WERI-Rb-1 (cell line): ENCODE results near the gene PNN.
"Not testable (repeated sequence)": the region's sequence is repeated elsewhere in the genome, so short reads cannot be mapped to it uniquely, and the experiment has no call there.

Experiments used
- DNase-seq: peaks from one replicate; pipeline ENCODE4 v3.0.0-alpha.2; 2020
- H3K27ac ChIP-seq: fragments of 250-450 bp; sonication (Bioruptor Pico); 2 replicates; pipeline ENCODE4 v1.5.1; 2020; ENCODE audit warnings: mild to moderate bottlenecking, moderate library complexity
- H3K27me3 ChIP-seq: fragments of 250-450 bp; sonication (Bioruptor Pico); 2 replicates; pipeline ENCODE4 v1.5.1; 2021; ENCODE audit warnings: mild to moderate bottlenecking, low read depth, moderate library complexity; ENCODE audit not compliant: insufficient read depth, severe bottlenecking
- H3K36me3 ChIP-seq: fragments of 250-450 bp; sonication (Bioruptor Pico); 2 replicates; pipeline ENCODE4 v1.5.1; 2020; ENCODE audit warnings: mild to moderate bottlenecking, moderate library complexity
- H3K4me3 ChIP-seq: 2 replicates; pipeline ENCODE4 v1.5.1; 2011; ENCODE audit warnings: low read depth, mild to moderate bottlenecking, control low read depth, low read length
- H3K9me3 ChIP-seq: fragments of 250-450 bp; sonication (Bioruptor Pico); 2 replicates; pipeline ENCODE4 v1.5.1; 2021; ENCODE audit warnings: mild to moderate bottlenecking, moderate library complexity; ENCODE audit not compliant: severe bottlenecking
- TF ChIP-seq, protein P1 (sequence below): IDR thresholded peaks from 2 replicates; pipeline ENCODE4 v1.5.1; 2011; ENCODE audit warnings: low read depth, mild to moderate bottlenecking, control low read depth, inconsistent platforms, low read length

The PNN gene

DNA sequence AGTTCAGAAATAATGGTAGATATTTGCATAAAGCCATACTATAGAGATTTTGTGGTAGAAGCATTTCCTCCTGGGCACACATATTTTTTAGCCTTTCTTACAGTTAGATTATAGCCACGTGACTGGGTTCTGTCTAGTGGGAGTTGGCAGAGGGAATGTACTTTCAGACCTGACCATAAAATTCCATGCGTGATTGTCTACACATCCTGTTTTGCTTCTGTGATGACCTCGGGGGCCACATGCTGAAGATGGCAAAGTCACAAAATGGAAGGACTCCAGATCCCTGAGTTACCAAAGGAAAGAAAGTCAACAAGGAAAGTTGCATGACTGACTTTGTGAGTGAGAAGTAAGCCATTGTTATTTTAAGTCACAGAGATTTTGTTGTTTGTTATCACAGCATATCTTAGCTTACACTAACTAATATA, 44.0 kb downstream of the PNN start:
- Histone ChIP-seq H3K27me3 (no peaks in the 10 kb centered on the region), H3K36me3 (no peaks in the 10 kb centered on the region), H3K9me3 (no peaks in the 10 kb centered on the region), H3K27ac (no peak overlapping the region), H3K4me3 (no peak overlapping the region)
- no peak for DNase-seq
- TF ChIP-seq, protein P1, sequence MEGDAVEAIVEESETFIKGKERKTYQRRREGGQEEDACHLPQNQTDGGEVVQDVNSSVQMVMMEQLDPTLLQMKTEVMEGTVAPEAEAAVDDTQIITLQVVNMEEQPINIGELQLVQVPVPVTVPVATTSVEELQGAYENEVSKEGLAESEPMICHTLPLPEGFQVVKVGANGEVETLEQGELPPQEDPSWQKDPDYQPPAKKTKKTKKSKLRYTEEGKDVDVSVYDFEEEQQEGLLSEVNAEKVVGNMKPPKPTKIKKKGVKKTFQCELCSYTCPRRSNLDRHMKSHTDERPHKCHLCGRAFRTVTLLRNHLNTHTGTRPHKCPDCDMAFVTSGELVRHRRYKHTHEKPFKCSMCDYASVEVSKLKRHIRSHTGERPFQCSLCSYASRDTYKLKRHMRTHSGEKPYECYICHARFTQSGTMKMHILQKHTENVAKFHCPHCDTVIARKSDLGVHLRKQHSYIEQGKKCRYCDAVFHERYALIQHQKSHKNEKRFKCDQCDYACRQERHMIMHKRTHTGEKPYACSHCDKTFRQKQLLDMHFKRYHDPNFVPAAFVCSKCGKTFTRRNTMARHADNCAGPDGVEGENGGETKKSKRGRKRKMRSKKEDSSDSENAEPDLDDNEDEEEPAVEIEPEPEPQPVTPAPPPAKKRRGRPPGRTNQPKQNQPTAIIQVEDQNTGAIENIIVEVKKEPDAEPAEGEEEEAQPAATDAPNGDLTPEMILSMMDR, result no peak

DNA sequence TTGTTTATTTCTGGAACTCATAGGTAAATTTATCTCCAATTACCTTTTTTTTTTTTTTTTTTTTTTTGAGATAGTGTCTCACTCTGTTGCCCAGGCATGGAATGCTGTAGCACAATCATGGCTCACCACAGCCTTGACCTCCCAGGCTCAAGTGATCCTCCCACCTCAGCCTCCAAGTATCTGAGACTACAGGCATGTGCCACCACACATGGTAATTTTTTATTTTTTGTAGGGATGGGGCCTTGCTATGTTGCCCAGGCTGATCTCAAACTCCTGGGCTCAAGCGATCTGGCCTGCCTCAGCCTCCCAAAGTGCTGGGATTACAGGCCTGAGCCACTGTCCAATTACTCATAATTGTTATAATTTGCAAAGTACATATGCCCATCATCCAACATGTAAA, 45.4 kb downstream of the PNN start:
- not testable (repeated sequence) for H3K27me3 ChIP-seq

DNA sequence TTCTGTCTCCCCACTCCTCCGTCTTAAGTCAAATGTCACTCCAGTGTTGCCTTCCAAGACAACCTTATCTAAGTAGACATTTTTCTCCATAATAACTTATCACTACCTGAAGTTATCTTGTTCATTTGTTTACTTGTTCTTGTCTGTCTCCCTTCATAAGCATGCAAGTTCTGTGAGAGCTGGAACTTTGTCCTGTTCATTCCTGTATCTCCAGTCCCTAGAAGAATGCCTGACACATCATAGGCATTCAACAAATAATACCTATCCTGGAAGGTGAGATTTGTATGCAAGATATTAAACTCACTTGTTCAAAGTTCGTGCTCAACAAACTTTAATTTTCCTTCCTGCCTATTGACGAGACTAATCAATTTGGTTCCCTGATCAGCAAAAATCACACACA, 53.0 kb downstream of the PNN start:
- Histone ChIP-seq H3K4me3 (no peak overlapping the region), H3K9me3 (no peaks in the 10 kb centered on the region), H3K27me3 (no peaks in the 10 kb centered on the region), H3K27ac (no peak overlapping the region), H3K36me3 (no peaks in the 10 kb centered on the region)
- no peak for DNase-seq
- TF ChIP-seq, protein P1, result no peak

More for the DNA sequence above, 45.4 kb downstream of the PNN start:
- H3K27ac ChIP-seq, DNase-seq, H3K9me3 ChIP-seq, H3K36me3 ChIP-seq, H3K4me3 ChIP-seq: not testable (repeated sequence)

DNA sequence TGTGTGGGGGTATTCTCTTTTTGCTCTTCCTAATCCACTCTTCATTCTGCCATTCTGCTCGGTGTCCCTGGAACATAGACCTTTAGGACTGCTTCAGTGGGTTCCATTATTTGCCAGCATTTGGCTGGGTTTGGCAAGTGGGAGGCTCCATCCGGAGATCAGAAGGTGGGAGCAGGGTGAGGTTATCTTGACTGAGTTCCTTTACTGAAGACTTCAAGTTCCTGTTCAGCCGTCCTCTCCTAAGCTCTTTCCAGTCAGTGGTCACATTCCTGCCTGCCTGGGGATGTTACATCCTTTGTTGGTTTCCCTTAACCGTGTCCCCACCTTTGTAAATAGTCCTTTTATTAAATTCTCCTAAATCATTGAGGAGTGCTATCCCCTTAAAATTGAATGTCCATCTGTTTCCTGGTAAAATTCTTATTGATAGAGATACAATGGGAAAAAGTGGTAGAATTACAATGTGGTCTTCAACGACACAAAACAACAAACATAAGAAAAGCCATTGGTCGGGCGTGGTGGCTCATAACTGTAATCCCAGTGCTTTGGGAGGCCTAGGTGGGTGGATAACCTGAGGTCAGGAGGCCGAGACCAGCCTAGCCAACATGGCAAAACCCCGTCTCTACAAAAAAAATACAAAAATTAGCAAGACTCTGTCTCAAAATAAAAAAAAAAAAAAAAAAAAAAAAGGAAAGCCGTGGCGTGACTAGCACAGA, 53.6 kb downstream of the PNN start:
- Histone ChIP-seq H3K27me3 (no peaks in the 10 kb centered on the region), H3K27ac (no peak overlapping the region), H3K9me3 (no peaks in the 10 kb centered on the region), H3K36me3 (no peaks in the 10 kb centered on the region), H3K4me3 (no peak overlapping the region)
- TF ChIP-seq, protein P1, result no peak
- DNase-seq, result no peak

DNA sequence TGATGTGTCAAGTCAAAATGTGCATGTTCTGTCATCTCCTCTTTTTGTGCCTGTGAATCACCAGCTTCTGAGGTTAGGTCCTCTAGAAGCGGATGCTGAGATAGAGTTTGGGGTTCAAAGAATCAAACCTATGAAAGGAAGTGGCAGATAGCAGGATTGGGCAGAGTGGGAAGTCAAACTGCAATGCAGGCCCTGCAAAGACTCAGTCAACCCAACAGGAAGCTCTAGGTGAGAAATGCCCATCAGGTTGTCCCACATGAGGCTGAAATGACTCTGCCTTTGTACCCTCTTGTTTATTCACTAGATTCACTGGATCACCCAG, 54.1 kb downstream of the PNN start:
- DNase-seq, result no peak
- TF ChIP-seq, protein P1, result no peak
- Histone ChIP-seq H3K27ac (no peak overlapping the region), H3K4me3 (no peak overlapping the region), H3K36me3 (no peaks in the 10 kb centered on the region), H3K9me3 (no peaks in the 10 kb centered on the region), H3K27me3 (no peaks in the 10 kb centered on the region)

DNA sequence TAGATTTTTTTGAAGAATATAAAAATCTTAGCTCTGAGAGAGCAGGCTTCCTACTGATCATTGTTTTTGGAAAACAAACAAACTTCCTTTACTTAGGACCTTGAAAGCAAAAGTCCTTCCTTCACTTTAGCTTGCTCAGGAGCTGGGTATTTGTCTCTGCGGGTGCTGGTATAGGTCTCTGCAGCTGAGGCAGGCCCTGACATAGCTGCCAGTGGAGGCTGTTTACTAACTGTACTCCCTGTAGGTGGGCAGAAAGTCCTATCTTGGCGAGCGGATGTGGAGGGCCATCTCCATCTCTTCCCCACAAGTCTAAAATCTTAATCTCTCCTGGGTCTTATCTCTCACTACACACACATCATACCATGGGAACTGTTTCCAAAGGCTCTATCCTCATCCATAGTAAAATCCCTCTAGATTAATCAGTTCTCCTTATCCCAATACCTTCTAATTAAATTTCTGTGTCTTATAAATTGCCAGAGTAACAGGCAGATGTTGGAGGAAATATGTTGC, 54.6 kb downstream of the PNN start:
- no peak for DNase-seq
- H3K4me3 ChIP-seq, result no peak overlapping the region
- no peaks in the 10 kb centered on the region for H3K9me3 ChIP-seq
- H3K36me3 ChIP-seq, result no peaks in the 10 kb centered on the region
- H3K27ac ChIP-seq, result no peak overlapping the region
- no peaks in the 10 kb centered on the region for H3K27me3 ChIP-seq
- TF ChIP-seq, protein P1, result no peak
